Activated T-cell treated with anti-CD3 and anti-CD28 coated beads, Interleukin-2, amount 50 U/mL, for 72 hours (primary cell): Measurements from ENCODE around the gene ZBTB45. TPM values are rescaled to one million over a fixed set of nuclear protein-coding genes. Genes with fewer than 3 reads are reported as not detected.
"Not testable (repeated sequence)": the region's sequence is repeated elsewhere in the genome, so short reads cannot be mapped to it uniquely, and the experiment has no call there.

Source experiments
- ATAC-seq, 2 donors: fragments of 150-1000 bp; cut with Tn5 transposase; replicated peaks in 1 of 2; 2 replicates each; pipeline ENCODE4 v1.10.0; 2021; ENCODE audit warnings: moderate library complexity in 2 of 2, mild to moderate bottlenecking in 1 of 2
- DNase-seq, 2 donors: peaks; one replicate each; pipeline ENCODE4 v3.0.0; 2021 to 2022; ENCODE audit warnings: mixed read lengths in 1 of 2
- H3K27ac Mint-ChIP-seq: one replicate; pipeline ENCODE4 v1.8.0; 2022; ENCODE audit warnings: mild to moderate bottlenecking, moderate library complexity, mixed read lengths
- H3K27me3 Mint-ChIP-seq: one replicate; pipeline ENCODE4 v1.8.0; 2022; ENCODE audit warnings: low read depth, mixed read lengths
- H3K36me3 Mint-ChIP-seq, 2 donors: one replicate each; pipeline ENCODE4 v1.8.0; 2022; ENCODE audit warnings: mixed read lengths in 2 of 2, mild to moderate bottlenecking in 1 of 2; ENCODE audit not compliant: insufficient read depth in 2 of 2
- H3K4me1 Mint-ChIP-seq: one replicate; pipeline ENCODE4 v1.8.0; 2022; ENCODE audit warnings: low read depth, mixed read lengths
- H3K4me3 Mint-ChIP-seq, 2 donors: one replicate each; pipeline ENCODE4 v1.8.0; 2022; ENCODE audit warnings: mild to moderate bottlenecking in 2 of 2, mixed read lengths in 2 of 2, moderate library complexity in 2 of 2
- H3K9me3 Mint-ChIP-seq, 2 donors: one replicate each; pipeline ENCODE4 v1.8.0; 2022; ENCODE audit warnings: mixed read lengths in 2 of 2
- total RNA-seq, 2 donors: library from RNA; stranded (reverse); gene quantifications; one replicate each; pipeline ENCODE4 v1.2.3, GENCODE V29; 2022

Gene ZBTB45
- total RNA-seq, 2 donors from 2014 or later, result 10.8 to 12.1 TPM

DNA sequence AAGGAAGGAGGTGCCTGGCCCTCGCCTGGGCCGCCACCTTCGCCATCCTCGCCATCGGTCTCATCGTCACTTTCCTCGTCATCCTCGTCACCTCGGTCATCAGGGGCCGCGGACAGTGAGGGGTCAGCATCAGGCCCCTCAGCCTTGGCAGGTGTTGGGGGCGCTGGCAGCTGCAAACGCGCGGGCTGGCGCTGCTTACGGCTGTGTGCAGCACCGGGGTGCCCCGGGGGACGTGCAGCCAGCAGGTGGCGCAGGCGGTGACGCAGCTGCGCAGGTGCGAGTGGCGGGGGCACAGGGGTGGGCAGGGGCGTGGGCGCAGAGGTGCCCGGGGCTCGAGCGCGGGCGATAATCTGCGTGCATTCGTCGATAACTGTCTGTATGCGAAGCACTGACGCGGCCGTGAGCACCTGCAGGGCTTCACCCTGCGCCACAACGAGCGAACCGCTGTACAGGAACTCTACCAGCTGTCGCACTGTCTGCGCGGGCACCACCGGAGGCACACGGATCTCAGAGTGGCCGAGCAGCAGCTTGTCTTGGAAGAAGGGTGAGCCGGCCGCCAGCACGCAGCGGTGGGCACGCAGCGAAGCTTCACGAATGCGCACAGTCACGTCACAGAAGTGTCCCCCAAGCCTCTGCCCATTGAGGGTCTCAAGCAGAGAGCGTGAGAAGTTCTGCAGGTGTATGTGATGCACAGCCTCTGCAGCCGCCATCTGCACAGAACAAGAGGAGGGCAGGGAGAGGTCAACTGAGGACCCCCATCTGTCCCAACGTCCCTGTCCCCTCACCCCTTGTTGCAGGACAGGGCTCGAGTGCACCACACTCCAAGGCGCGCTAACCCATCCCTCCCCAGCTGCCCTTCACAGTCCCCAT is 2.4 kb downstream of the ZBTB45 start:
- Mint-ChIP-seq H3K4me1 (peaks cover 43% of the 10 kb centered on the region), H3K9me3 (no peaks in the 10 kb centered on the region), H3K4me3 (peak overlapping the region in 1 of 2 donors; percentile 22), H3K36me3 (peaks cover 5 to 6% of the 10 kb centered on the region in 2 donors), H3K27me3 (no peaks in the 10 kb centered on the region), H3K27ac (no peak overlapping the region)
- no peak for ATAC-seq
- DNase-seq, result no peak

DNA sequence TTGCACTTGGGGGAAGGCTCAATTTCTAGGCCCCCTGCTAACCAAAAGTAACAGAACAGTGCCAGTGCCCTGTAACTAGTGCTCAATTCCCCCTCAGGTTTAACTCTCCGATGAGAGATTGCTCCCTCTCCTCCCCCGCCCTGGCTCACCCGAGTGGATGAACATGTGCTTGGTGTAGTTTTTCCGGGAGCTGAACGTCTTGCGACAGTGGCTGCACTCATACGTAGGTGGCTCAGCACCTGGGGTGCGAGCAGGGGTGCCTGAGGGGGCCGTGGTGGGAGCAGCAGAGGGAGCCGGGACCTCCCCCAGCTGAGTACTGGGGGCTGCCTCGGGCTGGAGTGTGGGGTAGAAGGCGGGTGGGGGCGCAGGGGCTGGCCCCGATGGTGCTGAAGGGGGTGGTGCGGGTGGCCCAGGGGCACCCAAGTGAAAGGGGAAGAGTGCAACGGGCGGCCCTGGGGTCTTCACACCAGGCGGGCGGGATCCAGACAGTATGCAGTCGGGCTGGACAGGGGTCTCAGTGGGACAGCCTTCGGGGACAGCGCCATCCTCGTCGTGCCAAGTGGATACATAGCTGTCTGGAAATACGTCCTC is 3.3 kb downstream of the ZBTB45 start:
- H3K9me3 Mint-ChIP-seq, result no peaks in the 10 kb centered on the region
- peak overlapping the region; percentile 76 to 87 for H3K4me3 Mint-ChIP-seq
- no peak for ATAC-seq
- H3K27ac Mint-ChIP-seq, result no peak overlapping the region
- H3K27me3 Mint-ChIP-seq, result no peaks in the 10 kb centered on the region
- H3K36me3 Mint-ChIP-seq, result peaks cover 5 to 6% of the 10 kb centered on the region in 2 donors
- peaks cover 43% of the 10 kb centered on the region for H3K4me1 Mint-ChIP-seq
- DNase-seq, result no peak

DNA sequence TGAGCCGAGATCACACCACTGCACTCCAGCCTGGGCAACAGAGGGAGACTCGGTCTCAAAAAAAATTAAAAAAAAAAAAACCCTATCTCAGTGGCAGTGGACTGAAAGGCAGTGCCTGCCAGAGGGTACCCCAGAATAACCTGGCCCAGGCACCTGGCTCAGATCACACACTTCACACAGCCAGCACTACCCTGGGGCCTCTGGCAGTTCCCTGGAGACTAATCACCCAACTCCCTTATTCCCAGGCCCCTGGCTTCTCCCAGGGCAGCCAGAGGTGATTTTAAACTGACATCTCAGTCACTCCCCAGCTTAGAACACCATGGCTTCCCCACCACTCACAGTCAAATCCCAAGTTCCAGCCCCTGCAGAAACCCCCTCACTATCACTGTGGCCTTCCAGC is 4.4 kb downstream of the ZBTB45 start:
- Mint-ChIP-seq H3K9me3 (no peaks in the 10 kb centered on the region), H3K4me1 (peaks cover 39% of the 10 kb centered on the region), H3K4me3 (peak overlapping the region; percentile 76 to 87), H3K36me3 (peaks cover 5 to 6% of the 10 kb centered on the region in 2 donors), H3K27me3 (no peaks in the 10 kb centered on the region), H3K27ac (peak overlapping the region; percentile 72)
- DNase-seq (no peak), ATAC-seq (no peak)

DNA sequence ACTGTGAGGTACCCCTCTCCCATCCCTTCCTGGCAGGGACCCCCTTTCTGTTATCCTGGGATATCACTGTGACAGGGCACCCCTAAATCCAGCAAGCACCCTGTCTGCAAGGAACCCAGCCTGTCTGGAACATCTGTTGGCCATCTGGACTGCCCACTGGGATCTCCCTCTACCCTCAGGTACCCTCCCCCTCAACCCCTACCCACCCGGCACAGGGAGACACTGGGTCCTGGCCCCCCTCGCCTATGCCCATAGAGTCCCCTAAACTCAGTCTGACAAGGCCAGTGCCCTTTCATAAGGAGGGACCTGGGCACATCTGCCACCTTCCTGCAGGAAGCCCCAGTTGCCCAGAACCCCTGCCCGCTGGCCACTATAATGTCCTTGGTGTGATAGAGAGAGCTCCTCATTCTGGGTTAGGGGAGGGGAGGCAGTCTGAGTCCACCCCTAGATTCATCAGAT is 5.0 kb downstream of the ZBTB45 start:
- ATAC-seq (no peak), DNase-seq (no peak)
- no peaks in the 10 kb centered on the region for H3K27me3 Mint-ChIP-seq
- peaks cover 4 to 5% of the 10 kb centered on the region in 2 donors for H3K36me3 Mint-ChIP-seq
- peak overlapping the region; percentile 61 for H3K27ac Mint-ChIP-seq
- peak overlapping the region; percentile 86 to 87 for H3K4me3 Mint-ChIP-seq
- peaks cover 35% of the 10 kb centered on the region for H3K4me1 Mint-ChIP-seq
- no peaks in the 10 kb centered on the region for H3K9me3 Mint-ChIP-seq

DNA sequence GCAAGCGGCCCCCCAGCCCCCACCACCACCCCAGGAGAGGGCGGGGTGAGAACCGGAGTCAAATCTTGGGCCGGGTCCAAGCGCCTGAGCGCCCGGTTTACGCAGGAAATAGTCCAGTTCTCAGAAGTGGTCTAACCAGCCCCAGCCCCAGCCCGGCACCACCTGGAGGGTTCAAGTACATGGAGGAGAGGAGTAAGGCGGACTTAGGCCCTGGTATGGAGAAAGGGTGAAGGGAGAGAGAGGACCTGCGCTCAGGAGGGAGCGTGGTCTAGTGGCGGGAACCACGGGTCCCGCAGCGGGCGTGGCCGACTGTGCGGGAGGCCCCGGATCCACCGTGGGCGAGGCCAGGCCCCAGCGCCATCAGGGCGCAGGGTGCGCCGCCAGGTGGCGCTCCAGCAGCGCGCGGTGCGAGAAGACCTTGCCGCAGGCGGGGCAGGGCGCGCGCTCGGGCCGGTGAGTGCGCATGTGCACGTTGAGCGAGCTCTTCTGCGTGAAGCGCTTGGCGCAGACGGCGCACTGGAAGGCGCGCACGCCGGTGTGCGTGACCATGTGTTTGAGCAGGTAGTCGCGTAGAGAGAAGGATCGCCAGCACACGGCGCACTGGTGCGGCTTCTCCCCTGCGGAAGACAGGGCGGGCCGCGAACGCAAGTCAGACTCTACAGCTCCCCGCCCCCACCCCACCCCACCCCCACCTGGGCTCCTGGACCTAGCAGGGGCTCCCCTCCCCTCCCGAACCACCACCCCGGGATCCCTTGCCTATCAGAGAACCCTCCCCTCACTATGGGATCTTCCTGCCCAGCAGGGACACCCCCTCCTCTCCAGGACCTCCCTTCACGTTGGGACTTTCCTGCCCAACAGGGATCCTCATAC is 5.7 kb downstream of the ZBTB45 start:
- peak; percentile 97 to 99 for DNase-seq
- Mint-ChIP-seq H3K36me3 (peaks cover 3 to 5% of the 10 kb centered on the region in 2 donors), H3K27me3 (no peaks in the 10 kb centered on the region), H3K27ac (peak overlapping the region; percentile 81), H3K4me1 (peaks cover 34% of the 10 kb centered on the region), H3K4me3 (peak overlapping the region; percentile 86 to 87), H3K9me3 (no peaks in the 10 kb centered on the region)
- peak; percentile 91 to 92 for ATAC-seq

DNA sequence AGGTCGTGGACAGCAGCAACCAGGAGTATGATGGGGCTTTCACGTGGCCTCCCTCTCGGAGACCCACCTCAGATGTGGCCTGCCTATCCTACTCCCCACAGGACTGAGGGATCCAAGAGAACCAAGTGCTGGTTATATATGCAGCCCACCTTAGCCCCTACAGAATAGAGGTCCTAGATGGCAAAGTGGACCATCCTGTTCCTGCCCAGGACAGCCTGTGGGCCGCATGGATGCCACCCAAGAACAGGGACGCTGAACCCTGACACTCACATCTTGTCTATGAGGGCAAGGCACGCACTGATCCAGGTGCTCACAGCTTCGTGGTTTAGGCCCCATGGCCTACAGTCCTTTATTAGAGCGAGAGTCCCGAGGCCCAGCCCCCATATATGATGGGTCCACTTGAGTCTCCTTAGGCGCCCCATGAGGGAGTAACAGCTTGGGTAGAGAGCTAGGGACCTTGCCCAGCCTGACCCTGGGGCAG is 6.4 kb downstream of the ZBTB45 start:
- no peak for ATAC-seq
- H3K4me1 Mint-ChIP-seq, result peaks cover 27% of the 10 kb centered on the region
- H3K27ac Mint-ChIP-seq, result peak overlapping the region; percentile 14
- peaks cover 3 to 5% of the 10 kb centered on the region in 2 donors for H3K36me3 Mint-ChIP-seq
- H3K9me3 Mint-ChIP-seq, result no peaks in the 10 kb centered on the region
- H3K4me3 Mint-ChIP-seq, result peak overlapping the region; percentile 86 to 87
- H3K27me3 Mint-ChIP-seq, result no peaks in the 10 kb centered on the region
- no peak for DNase-seq

DNA sequence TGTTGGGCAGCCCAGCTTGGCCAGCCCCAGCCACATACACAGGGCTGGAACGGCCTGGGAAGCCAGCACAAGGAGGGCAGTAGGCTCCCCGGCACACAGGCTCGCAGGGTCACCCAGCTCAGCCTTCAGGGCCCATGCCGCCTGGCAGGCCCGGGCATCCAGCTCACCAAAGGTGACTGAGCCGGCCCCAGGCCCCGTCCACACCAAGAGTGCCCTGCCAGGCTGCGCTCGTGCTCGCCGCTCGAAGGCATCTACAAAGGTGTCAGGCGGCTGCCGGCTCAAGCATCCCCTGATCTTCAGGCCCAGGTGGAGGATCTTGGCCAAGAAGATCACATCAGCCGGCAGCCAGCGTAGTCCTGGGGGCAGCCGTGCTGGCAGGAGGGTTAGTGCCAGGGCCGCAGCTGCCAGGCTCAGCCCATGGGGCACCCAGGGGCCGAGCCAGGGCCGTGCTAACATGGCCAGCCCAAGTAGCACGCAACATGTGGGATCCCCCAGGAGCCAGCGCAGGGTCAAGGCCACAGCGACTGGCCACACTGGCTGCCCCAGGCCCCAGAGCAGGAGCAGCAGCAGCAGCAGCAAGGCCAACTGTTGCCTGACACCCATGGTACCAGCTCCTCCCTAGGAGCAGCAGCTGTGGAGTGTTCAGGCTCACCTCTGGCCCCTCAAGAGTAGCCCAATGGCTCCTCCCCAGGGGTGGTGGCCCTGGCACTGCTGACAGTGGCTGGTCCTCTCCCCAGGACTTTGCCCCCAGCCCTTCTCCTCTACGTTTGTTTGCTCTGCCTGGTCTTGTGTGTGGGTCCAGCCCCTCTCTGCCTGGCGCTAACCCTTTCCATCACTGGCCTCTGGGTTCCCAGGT is 8.0 kb downstream of the ZBTB45 start, which contains the start of gene SLC27A5:
Gene SLC27A5 (minus strand): TSS at position 640 of the 856 bp plus-strand sequence. CDS start 37 bp downstream, at position 603.
- ATAC-seq (no peak), DNase-seq (no peak)
- peaks cover 3 to 9% of the 10 kb centered on the region in 2 donors for H3K36me3 Mint-ChIP-seq
- no peaks in the 10 kb centered on the region for H3K27me3 Mint-ChIP-seq
- H3K9me3 Mint-ChIP-seq, result peaks cover 0 to 3% of the 10 kb centered on the region in 2 donors
- no peak within 1 kb of the TSS for H3K27ac Mint-ChIP-seq
- peak within 1 kb of the TSS; percentile 10 to 87 for H3K4me3 Mint-ChIP-seq
- peaks cover 18% of the 10 kb centered on the region for H3K4me1 Mint-ChIP-seq

DNA sequence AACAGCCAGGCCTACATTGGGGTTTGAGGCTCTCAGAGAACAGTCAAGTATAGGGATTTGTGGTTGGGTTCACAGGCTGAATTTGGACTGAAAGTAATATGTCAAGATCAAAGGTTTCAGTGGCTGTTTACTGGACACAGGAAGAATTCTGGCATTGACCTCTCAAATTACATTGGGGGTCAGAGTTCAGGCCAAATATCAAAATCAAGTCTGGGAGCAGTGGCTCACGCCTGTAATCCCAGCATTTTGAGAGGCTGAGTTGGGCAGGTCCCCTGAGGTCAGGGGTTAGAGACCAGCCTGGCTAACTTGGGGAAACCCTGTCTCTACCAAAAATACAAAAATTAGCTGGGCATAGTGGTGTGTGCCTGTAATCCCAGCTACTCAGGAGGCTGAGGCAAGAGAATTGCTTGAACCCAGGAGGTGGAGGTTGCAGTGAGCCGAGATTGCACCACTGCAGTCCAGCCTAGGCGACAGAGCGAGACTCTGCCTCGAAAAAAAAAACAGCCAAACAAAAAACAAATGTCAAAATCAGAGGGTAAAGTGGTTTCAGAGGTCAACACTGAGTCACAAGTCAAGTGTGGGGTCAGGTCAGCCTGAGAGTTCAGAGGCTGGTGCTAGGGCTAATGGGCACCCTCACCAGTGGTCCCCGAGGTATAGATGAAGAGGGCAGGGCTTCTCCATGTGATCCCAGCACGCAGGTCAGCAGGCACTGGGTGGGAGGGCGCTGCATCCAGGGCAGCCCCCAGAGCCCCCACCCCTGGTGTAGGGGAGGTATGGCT is 9.3 kb downstream of the ZBTB45 start:
- H3K9me3 Mint-ChIP-seq, result peaks cover 0 to 3% of the 10 kb centered on the region in 2 donors
- no peak for DNase-seq
- peaks cover 8% of the 10 kb centered on the region for H3K4me1 Mint-ChIP-seq
- H3K27ac Mint-ChIP-seq, result peak overlapping the region; percentile 22
- no peak overlapping the region for H3K4me3 Mint-ChIP-seq
- peaks cover 0 to 6% of the 10 kb centered on the region in 2 donors for H3K36me3 Mint-ChIP-seq
- no peak for ATAC-seq
- H3K27me3 Mint-ChIP-seq, result no peaks in the 10 kb centered on the region

DNA sequence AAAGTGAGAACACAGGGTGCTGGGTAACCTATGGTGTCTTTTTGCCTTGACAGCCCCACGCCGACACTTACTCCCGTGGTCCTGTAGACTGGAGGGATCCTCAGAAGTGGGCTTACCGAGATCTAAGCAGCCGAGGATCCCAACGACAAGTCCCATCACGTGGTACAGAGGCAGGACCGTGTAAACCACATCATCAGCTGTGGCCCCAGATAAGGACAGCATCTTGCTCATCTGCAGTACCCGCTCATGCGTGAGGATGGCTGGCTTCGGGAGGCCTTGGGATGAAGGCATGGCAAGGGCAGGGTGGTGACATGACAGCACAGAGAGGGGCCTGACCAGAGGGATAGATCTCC is 9.9 kb downstream of the ZBTB45 start:
- peak overlapping the region; percentile 22 for H3K27ac Mint-ChIP-seq
- H3K4me3 Mint-ChIP-seq, result no peak overlapping the region
- H3K9me3 Mint-ChIP-seq, result peaks cover 0 to 3% of the 10 kb centered on the region in 2 donors
- ATAC-seq (no peak), DNase-seq (no peak)
- H3K27me3 Mint-ChIP-seq, result no peaks in the 10 kb centered on the region
- peaks cover 0 to 6% of the 10 kb centered on the region in 2 donors for H3K36me3 Mint-ChIP-seq
- peaks cover 3% of the 10 kb centered on the region for H3K4me1 Mint-ChIP-seq

DNA sequence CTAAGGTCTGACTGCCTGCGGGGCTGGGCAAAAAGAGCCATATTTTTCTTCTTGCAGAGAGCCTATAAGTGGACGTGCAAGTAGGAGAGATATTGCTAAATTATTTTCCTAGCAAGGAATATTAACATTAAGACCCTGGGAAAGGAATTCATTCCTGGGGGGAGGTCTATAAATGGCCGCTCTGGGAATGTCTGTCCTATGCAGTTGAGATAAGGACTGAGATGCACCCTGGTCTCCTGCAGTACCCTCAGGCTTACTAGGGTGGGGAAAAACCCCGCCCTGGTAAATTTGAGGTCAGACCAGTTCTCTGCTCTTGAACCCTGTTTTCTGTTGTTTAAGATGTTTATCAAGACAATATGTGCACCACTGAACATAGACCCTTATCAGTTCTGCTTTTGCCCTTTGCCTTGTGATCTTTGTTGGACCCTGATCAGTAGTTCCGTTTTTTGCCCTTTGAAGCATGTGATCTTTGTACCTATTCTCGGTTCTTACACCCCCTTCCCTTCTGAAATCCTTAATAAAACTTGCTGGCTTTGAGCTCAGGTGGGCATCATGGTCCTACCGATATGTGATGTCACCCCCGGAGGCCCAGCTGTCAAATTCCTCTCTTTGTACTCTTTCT is 11.9 kb downstream of the ZBTB45 start:
- not testable (repeated sequence) for H3K27ac Mint-ChIP-seq, ATAC-seq, H3K4me3 Mint-ChIP-seq

DNA sequence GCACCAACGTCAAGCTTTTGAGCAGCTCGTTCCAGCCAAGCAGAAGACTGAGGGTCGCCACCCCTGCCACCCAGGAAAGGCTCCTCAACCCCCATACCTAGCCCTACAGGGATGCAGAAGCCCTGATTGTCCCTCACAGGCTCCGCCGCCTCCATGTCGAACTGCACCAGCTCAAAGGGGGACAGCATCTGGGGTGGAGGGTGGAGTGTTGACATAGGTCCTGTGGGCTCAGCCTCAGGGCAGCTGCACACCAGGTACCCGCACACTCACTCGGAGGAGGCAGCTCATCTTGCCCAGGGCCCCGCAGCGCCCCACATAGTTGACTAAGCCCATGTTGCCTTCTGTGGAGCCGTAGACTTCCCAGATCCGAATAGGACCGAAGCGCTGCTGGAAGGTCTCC is 19.4 kb downstream of the ZBTB45 start:
- DNase-seq, result no peak

More for the DNA sequence above, 11.9 kb downstream of the ZBTB45 start:
- H3K4me1 Mint-ChIP-seq, H3K9me3 Mint-ChIP-seq, H3K36me3 Mint-ChIP-seq, DNase-seq, H3K27me3 Mint-ChIP-seq: not testable (repeated sequence)

More for the DNA sequence above, 19.4 kb downstream of the ZBTB45 start:
- Mint-ChIP-seq H3K4me3 (peak overlapping the region in 1 of 2 donors; percentile 100), H3K36me3 (peaks cover 3 to 7% of the 10 kb centered on the region in 2 donors), H3K4me1 (peaks cover 24% of the 10 kb centered on the region), H3K27ac (no peak overlapping the region), H3K9me3 (peaks cover 2 to 10% of the 10 kb centered on the region in 2 donors), H3K27me3 (no peaks in the 10 kb centered on the region)
- no peak for ATAC-seq
